NB4 (cell line): ENCODE measurements around the gene RNF145.

Experiments used
- POLR2A ChIP-seq: IDR thresholded peaks from 2 replicates; pipeline ENCODE4 v1.6.1; 2011; ENCODE audit warnings: mild to moderate bottlenecking; ENCODE audit not compliant: insufficient read length; ENCODE audit errors: extremely low read depth
- TF ChIP-seq, protein P1 (sequence below): IDR thresholded peaks from 2 replicates; pipeline ENCODE4 v1.6.1; 2011; ENCODE audit warnings: low read depth, low read length
- TF ChIP-seq, protein P2 (sequence below): IDR thresholded peaks from one replicate; pipeline ENCODE4 v1.5.1; 2012; ENCODE audit warnings: low read depth, low read length

- no peak for TF ChIP-seq POLR2A
- TF ChIP-seq, protein P1, sequence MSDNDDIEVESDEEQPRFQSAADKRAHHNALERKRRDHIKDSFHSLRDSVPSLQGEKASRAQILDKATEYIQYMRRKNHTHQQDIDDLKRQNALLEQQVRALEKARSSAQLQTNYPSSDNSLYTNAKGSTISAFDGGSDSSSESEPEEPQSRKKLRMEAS: no peak
- TF ChIP-seq, protein P2, sequence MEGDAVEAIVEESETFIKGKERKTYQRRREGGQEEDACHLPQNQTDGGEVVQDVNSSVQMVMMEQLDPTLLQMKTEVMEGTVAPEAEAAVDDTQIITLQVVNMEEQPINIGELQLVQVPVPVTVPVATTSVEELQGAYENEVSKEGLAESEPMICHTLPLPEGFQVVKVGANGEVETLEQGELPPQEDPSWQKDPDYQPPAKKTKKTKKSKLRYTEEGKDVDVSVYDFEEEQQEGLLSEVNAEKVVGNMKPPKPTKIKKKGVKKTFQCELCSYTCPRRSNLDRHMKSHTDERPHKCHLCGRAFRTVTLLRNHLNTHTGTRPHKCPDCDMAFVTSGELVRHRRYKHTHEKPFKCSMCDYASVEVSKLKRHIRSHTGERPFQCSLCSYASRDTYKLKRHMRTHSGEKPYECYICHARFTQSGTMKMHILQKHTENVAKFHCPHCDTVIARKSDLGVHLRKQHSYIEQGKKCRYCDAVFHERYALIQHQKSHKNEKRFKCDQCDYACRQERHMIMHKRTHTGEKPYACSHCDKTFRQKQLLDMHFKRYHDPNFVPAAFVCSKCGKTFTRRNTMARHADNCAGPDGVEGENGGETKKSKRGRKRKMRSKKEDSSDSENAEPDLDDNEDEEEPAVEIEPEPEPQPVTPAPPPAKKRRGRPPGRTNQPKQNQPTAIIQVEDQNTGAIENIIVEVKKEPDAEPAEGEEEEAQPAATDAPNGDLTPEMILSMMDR: no peak
Observed at GRCh38 chr5:159187719-159188118, 21.6 kb downstream of the RNF145 start.
